ENCODE data around the gene MSGN1.

MSGN1 gene

DNA sequence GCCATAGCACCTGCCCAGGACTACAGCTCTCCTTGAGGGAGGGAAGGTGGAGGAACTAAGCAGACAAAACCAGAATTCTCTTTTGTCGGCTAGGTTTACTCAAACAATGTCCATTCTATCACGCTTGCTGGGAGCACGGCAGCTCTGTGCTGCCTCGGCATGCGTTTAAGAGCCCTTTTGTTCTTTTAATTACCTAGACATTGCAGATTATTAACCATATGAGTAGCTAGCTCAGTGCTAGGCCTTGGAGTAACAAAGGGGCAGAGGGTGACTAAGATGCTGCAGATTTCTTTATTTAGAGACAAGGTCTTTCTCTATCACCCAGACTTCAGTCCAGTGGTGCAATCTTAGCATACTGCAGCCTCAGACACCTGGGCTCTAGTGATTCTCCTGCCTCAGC, 11.1 kb downstream of the MSGN1 start:
- no peak overlapping the region for H3K18ac ChIP-seq (ENCODE audit: low read length)
- no CpG with 5 or more reads among the region's 5 CpGs for WGBS, 2 donors (ENCODE audit: extremely low coverage in 2 of 2, insufficient read length in 2 of 2, insufficient replicate concordance in 1 of 2)
- DNase-seq (ENCODE audit: low spot score), result peak; percentile 42
- no peaks in the 10 kb centered on the region for H3K36me3 ChIP-seq (replicated peaks in 1 of 2; ENCODE audit: control insufficient read depth in 2 of 2, insufficient read depth in 2 of 2, low read length in 2 of 2)
- H3K9ac ChIP-seq (ENCODE audit: low read depth, low read length, poor library complexity), result no peak overlapping the region
- no peak overlapping the region for H3K4me3 ChIP-seq (ENCODE audit: low read length in 2 of 2)
- H2AFZ ChIP-seq (ENCODE audit: low read length), result no peak overlapping the region
- H4K8ac ChIP-seq (ENCODE audit: low read depth, low read length), result no peak overlapping the region
- H3K4me2 ChIP-seq (ENCODE audit: insufficient read depth, low read length, poor library complexity, severe bottlenecking), result no peak overlapping the region
- H3K4ac ChIP-seq (ENCODE audit: low read length), result no peak overlapping the region
- H3K9me3 ChIP-seq (replicated peaks in 1 of 2; ENCODE audit: control insufficient read depth in 2 of 2, insufficient read depth in 1 of 2, low read depth in 1 of 2, low read length in 2 of 2), result peaks cover 0 to 3% of the 10 kb centered on the region in 2 donors
- no peak overlapping the region for H2BK5ac ChIP-seq (ENCODE audit: low read length)
- no peak overlapping the region for H2BK12ac ChIP-seq (ENCODE audit: low read length)
- H3K79me1 ChIP-seq (ENCODE audit: low read depth, low read length), result no peaks in the 10 kb centered on the region
- no peak overlapping the region for H3K23ac ChIP-seq (ENCODE audit: low read depth, low read length, poor library complexity)
- no peak overlapping the region for H4K91ac ChIP-seq (ENCODE audit: low read depth, low read length, poor library complexity)
- H2AK5ac ChIP-seq (ENCODE audit: low read depth, low read length), result no peak overlapping the region
- H3K27ac ChIP-seq (replicated peaks; ENCODE audit: low read length), result peak overlapping the region; percentile 34
- peaks cover 0 to 13% of the 10 kb centered on the region in 2 donors for H3K4me1 ChIP-seq (ENCODE audit: control insufficient read depth in 2 of 2, insufficient read depth in 1 of 2, low read depth in 1 of 2, low read length in 2 of 2)
- H2BK120ac ChIP-seq (ENCODE audit: low read depth, low read length), result no peak overlapping the region
- no peak overlapping the region for H2BK15ac ChIP-seq (ENCODE audit: low read length)
- H3K27me3 ChIP-seq (ENCODE audit: control insufficient read depth in 3 of 3, insufficient read depth in 3 of 3, low read depth in 1 of 3, low read length in 3 of 3), result peaks cover 0 to 54% (median 11%) of the 10 kb centered on the region in 3 experiments
- H3K14ac ChIP-seq (ENCODE audit: low read length), result no peak overlapping the region

DNA sequence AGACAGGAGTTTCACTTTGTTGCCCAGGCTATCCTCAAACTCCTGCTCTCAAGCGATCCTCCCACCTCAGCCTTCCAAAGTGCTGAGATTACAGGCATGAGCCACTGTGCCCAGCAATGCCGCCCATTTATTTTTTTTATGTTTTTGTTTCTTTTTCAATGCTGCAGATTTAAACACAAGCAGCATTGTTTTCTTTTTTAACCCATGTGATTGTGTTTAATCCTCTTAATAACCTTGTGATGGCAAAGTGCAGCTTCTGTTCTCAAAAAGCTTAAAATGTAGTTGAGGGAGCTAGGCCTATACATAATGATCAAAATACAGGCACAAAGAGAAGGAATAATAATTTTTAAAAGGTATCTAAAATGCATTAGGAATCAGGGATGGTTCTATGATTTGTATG, 11.5 kb downstream of the MSGN1 start:
- H2BK5ac ChIP-seq (ENCODE audit: low read length), result no peak overlapping the region
- peaks cover 0 to 11% of the 10 kb centered on the region in 2 donors for H3K4me1 ChIP-seq (ENCODE audit: control insufficient read depth in 2 of 2, insufficient read depth in 1 of 2, low read depth in 1 of 2, low read length in 2 of 2)
- H2AK5ac ChIP-seq (ENCODE audit: low read depth, low read length), result no peak overlapping the region
- H3K36me3 ChIP-seq (replicated peaks in 1 of 2; ENCODE audit: control insufficient read depth in 2 of 2, insufficient read depth in 2 of 2, low read length in 2 of 2), result no peaks in the 10 kb centered on the region
- H3K4me3 ChIP-seq (ENCODE audit: low read length in 2 of 2), result no peak overlapping the region
- no peak overlapping the region for H3K14ac ChIP-seq (ENCODE audit: low read length)
- no peak overlapping the region for H3K4me2 ChIP-seq (ENCODE audit: insufficient read depth, low read length, poor library complexity, severe bottlenecking)
- no peak overlapping the region for H2AFZ ChIP-seq (ENCODE audit: low read length)
- H2BK120ac ChIP-seq (ENCODE audit: low read depth, low read length), result no peak overlapping the region
- WGBS, 2 donors (ENCODE audit: extremely low coverage in 2 of 2, insufficient read length in 2 of 2, insufficient replicate concordance in 1 of 2), result no CpG with 5 or more reads among the region's 2 CpGs
- no peak overlapping the region for H2BK15ac ChIP-seq (ENCODE audit: low read length)
- H3K9me3 ChIP-seq (replicated peaks in 1 of 2; ENCODE audit: control insufficient read depth in 2 of 2, insufficient read depth in 1 of 2, low read depth in 1 of 2, low read length in 2 of 2), result peaks cover 0 to 3% of the 10 kb centered on the region in 2 donors
- peaks cover 0 to 57% (median 11%) of the 10 kb centered on the region in 3 experiments for H3K27me3 ChIP-seq (ENCODE audit: control insufficient read depth in 3 of 3, insufficient read depth in 3 of 3, low read depth in 1 of 3, low read length in 3 of 3)
- H4K91ac ChIP-seq (ENCODE audit: low read depth, low read length, poor library complexity), result no peak overlapping the region
- peak overlapping the region; percentile 34 for H3K27ac ChIP-seq (replicated peaks; ENCODE audit: low read length)
- no peak overlapping the region for H3K18ac ChIP-seq (ENCODE audit: low read length)
- H3K23ac ChIP-seq (ENCODE audit: low read depth, low read length, poor library complexity), result no peak overlapping the region
- DNase-seq (ENCODE audit: low spot score), result no peak
- no peak overlapping the region for H4K8ac ChIP-seq (ENCODE audit: low read depth, low read length)
- no peaks in the 10 kb centered on the region for H3K79me1 ChIP-seq (ENCODE audit: low read depth, low read length)
- H3K4ac ChIP-seq (ENCODE audit: low read length), result no peak overlapping the region
- no peak overlapping the region for H2BK12ac ChIP-seq (ENCODE audit: low read length)
- H3K9ac ChIP-seq (ENCODE audit: low read depth, low read length, poor library complexity), result no peak overlapping the region

DNA sequence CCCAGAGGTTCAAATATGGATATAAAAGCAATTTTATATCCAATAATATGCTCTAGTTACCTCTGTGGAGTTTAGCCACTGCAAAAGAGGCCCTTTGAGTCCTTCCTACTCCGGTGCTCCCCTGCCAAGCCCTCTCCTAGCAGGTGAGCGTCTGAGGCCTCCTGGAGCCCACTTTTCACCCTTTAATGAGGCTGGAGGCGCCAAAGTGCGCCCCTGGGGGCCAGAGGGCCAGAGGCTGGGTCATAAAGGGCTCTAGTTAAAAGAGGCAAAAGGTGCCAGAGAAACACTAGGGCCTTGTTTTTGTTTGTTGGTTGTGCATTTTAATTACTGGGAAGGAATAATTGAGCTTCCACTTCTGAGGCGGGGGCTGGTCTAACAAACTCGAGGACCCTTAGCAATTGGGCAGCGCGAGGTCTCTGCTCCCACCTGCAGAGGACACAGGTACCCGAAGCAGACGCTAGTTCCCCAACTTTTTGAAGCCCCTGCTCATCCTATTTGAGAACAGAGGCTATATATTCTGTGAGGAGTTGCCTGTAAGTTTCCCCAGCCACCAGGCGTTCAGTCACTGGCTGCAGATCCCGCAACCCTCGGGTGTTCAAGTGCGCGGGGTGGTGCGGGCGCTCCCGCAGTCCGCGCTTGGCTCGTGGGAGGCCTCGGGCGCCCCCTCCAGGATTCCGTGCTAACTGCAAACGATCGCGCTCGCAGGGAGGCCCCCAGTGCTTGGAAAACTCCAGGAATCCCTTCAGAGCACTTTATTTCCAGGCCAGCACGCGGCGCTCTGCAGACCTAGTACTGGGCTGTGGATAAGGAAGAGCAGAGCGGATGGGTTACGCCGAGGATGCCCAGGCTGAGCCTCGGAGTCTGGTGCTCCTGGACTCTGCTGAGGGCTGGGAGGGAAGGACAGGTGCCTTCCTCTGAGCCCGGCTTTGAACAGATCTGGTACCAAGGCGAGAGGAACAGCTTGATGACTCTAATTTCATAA, 14.1 kb downstream of the MSGN1 start:
- Histone ChIP-seq H3K14ac (ENCODE audit: low read length) (no peak overlapping the region), H3K9ac (ENCODE audit: low read depth, low read length, poor library complexity) (no peak overlapping the region), H3K23ac (ENCODE audit: low read depth, low read length, poor library complexity) (peak overlapping the region; percentile 39), H3K18ac (ENCODE audit: low read length) (peak overlapping the region; percentile 56), H3K4me2 (ENCODE audit: insufficient read depth, low read length, poor library complexity, severe bottlenecking) (peak overlapping the region; percentile 47), H3K9me3 (replicated peaks in 1 of 2; ENCODE audit: control insufficient read depth in 2 of 2, insufficient read depth in 1 of 2, low read depth in 1 of 2, low read length in 2 of 2) (peaks cover 0 to 3% of the 10 kb centered on the region in 2 donors), H2BK12ac (ENCODE audit: low read length) (no peak overlapping the region), H3K27me3 (ENCODE audit: control insufficient read depth in 3 of 3, insufficient read depth in 3 of 3, low read depth in 1 of 3, low read length in 3 of 3) (peaks cover 0 to 57% (median 11%) of the 10 kb centered on the region in 3 experiments), H3K4me1 (ENCODE audit: control insufficient read depth in 2 of 2, insufficient read depth in 1 of 2, low read depth in 1 of 2, low read length in 2 of 2) (peaks cover 0 to 11% of the 10 kb centered on the region in 2 donors), H3K27ac (replicated peaks; ENCODE audit: low read length) (no peak overlapping the region), H2BK5ac (ENCODE audit: low read length) (no peak overlapping the region), H2BK15ac (ENCODE audit: low read length) (no peak overlapping the region), H4K8ac (ENCODE audit: low read depth, low read length) (no peak overlapping the region), H4K91ac (ENCODE audit: low read depth, low read length, poor library complexity) (no peak overlapping the region), H2AK5ac (ENCODE audit: low read depth, low read length) (no peak overlapping the region), H3K36me3 (replicated peaks in 1 of 2; ENCODE audit: control insufficient read depth in 2 of 2, insufficient read depth in 2 of 2, low read length in 2 of 2) (no peaks in the 10 kb centered on the region), H3K4ac (ENCODE audit: low read length) (no peak overlapping the region), H3K79me1 (ENCODE audit: low read depth, low read length) (no peaks in the 10 kb centered on the region), H2AFZ (ENCODE audit: low read length) (peak overlapping the region; percentile 82), H3K4me3 (ENCODE audit: low read length in 2 of 2) (no peak overlapping the region), H2BK120ac (ENCODE audit: low read depth, low read length) (no peak overlapping the region)
- no CpG with 5 or more reads among the region's 37 CpGs for WGBS, 2 donors (ENCODE audit: extremely low coverage in 2 of 2, insufficient read length in 2 of 2, insufficient replicate concordance in 1 of 2)
- peak; percentile 84 for DNase-seq (ENCODE audit: low spot score)

DNA sequence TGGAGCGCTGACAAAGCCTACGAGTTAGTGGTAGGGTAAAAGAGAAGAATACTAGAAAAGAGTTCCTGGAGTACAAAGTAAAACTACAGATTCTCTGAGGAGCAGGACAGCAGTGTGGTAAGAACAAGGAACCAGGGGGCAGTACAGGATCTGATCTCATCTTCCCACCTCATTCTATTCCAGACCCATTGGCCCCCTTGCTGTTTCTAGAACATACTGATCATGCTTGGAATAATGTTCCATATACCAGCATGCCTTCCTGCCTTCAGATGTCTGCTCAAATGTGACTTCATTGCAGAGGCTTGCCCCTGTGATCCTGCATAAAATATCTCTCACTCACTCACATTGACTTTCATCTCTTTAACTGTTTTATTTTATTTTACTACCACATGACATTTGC, 19.3 kb downstream of the MSGN1 start:
- no peak overlapping the region for H2AK5ac ChIP-seq (ENCODE audit: low read depth, low read length)
- H4K8ac ChIP-seq (ENCODE audit: low read depth, low read length), result no peak overlapping the region
- no peak overlapping the region for H4K91ac ChIP-seq (ENCODE audit: low read depth, low read length, poor library complexity)
- no peaks in the 10 kb centered on the region for H3K9me3 ChIP-seq (replicated peaks in 1 of 2; ENCODE audit: control insufficient read depth in 2 of 2, insufficient read depth in 1 of 2, low read depth in 1 of 2, low read length in 2 of 2)
- H2BK12ac ChIP-seq (ENCODE audit: low read length), result no peak overlapping the region
- H3K79me1 ChIP-seq (ENCODE audit: low read depth, low read length), result no peaks in the 10 kb centered on the region
- no peak overlapping the region for H2BK15ac ChIP-seq (ENCODE audit: low read length)
- H3K27me3 ChIP-seq (ENCODE audit: control insufficient read depth in 3 of 3, insufficient read depth in 3 of 3, low read depth in 1 of 3, low read length in 3 of 3), result peaks cover 0 to 20% (median 0%) of the 10 kb centered on the region in 3 experiments
- no peak overlapping the region for H3K23ac ChIP-seq (ENCODE audit: low read depth, low read length, poor library complexity)
- no peak overlapping the region for H3K4me3 ChIP-seq (ENCODE audit: low read length in 2 of 2)
- no CpG with 5 or more reads among the region's 2 CpGs for WGBS, 2 donors (ENCODE audit: extremely low coverage in 2 of 2, insufficient read length in 2 of 2, insufficient replicate concordance in 1 of 2)
- H3K18ac ChIP-seq (ENCODE audit: low read length), result no peak overlapping the region
- H3K14ac ChIP-seq (ENCODE audit: low read length), result no peak overlapping the region
- H3K36me3 ChIP-seq (replicated peaks in 1 of 2; ENCODE audit: control insufficient read depth in 2 of 2, insufficient read depth in 2 of 2, low read length in 2 of 2), result no peaks in the 10 kb centered on the region
- H2BK5ac ChIP-seq (ENCODE audit: low read length), result no peak overlapping the region
- H2AFZ ChIP-seq (ENCODE audit: low read length), result no peak overlapping the region
- no peak overlapping the region for H3K9ac ChIP-seq (ENCODE audit: low read depth, low read length, poor library complexity)
- no peak overlapping the region for H3K4ac ChIP-seq (ENCODE audit: low read length)
- no peak overlapping the region for H3K27ac ChIP-seq (replicated peaks; ENCODE audit: low read length)
- no peak overlapping the region for H2BK120ac ChIP-seq (ENCODE audit: low read depth, low read length)
- H3K4me2 ChIP-seq (ENCODE audit: insufficient read depth, low read length, poor library complexity, severe bottlenecking), result no peak overlapping the region
- DNase-seq (ENCODE audit: low spot score), result no peak
- H3K4me1 ChIP-seq (ENCODE audit: control insufficient read depth in 2 of 2, insufficient read depth in 1 of 2, low read depth in 1 of 2, low read length in 2 of 2), result peaks cover 0 to 2% of the 10 kb centered on the region in 2 donors
